ENCODE measurements around the gene PPP1R3C.

Gene PPP1R3C

DNA sequence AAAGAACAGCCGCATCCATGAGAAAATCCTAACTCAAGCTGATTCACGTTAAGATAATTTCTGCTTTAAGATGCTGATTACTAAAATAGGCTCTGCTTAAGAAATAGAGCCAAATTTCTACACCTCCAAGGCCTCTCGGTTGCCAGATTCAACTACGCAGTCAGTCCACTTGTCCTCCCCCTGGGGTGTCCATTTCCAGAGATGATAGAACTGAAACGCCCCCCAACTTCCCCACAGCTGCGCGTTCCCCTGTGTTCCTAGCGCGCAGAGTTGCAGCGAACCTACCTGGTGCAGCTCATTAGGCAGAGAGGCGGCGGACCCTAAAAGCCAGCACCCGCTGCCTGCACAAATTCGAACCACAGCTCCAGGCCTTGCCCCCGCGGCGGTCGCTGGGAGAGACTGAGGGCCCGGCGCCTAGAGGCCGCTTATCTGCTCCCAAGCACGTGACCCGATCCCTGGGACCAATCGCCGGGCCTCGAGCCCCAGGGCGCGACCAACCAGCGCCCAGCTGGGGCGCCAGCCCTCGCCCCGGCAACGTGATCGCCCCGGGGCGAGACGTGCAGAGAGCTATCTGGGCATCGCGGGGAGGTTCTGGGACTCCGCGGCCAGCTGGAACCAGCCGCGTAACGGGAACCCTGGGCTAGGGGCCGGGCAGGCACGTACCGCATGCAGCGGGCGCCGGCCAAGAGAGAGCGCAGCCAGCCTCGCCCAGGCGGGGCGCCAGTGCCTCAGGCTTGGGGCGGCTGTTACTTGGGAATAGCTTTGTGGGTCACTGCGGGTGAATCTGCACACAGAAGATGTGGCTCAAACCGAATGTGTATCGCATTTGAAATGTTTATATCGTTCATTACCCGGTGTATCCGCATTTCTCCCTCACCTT, at the start of gene PPP1R3C:
Gene PPP1R3C, minus strand, starts transcription at position 401 of the 880 bp plus-strand sequence. Its CDS starts 102 bp downstream, at position 299.
- H3K27ac ChIP-seq (ENCODE audit: low read depth in 2 of 2, low read length in 2 of 2) = peak within 1 kb of the TSS; percentile 19 to 39

DNA sequence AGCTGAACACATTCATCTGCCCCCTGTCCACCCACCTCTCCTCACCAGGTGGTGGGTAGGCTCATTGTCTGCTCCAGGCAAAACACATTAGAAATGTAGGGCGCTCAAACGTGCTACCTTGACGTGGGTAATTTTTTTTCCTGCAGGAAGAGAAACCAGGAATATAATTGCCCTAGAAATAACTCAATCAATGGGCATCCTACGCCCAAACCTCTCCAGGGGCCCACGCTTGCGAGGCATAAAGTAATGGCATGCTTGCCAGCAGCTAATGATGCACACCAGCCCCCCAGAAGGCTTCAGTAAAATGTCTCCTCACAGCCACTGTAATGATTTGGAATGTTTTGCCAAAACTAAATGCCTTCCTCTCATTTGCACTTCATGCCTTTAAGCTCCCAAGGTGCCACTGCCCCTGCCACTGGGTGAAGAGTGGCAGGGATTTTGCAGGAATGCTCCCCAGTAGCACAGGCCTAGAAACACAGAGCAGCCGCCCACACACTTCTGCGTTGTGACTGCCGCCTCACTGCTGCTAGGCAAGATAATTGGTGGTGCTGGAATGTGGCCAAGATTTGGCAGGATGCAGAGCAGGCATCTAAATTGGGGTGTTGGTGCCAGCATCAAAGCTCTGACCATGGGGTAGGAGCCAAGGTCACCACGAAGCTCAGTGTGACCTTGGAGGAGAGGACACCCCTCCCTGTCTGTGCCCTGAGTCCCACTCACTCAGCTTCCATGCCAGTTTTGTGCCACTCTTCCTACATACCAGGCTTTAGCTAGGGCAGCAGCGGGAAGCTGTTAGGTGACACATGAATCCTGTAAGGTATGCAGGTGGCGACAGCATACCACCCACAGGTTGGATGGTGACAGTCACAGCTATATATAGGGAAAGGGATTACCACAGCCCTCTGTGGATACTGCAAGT, 48.7 kb upstream of the PPP1R3C start:
- no peak overlapping the region for H3K27ac ChIP-seq (ENCODE audit: low read depth in 2 of 2, low read length in 2 of 2)
- no peaks in the 10 kb centered on the region for H3K36me3 ChIP-seq (ENCODE audit: control insufficient read depth in 2 of 2, insufficient read depth in 2 of 2, low read length in 2 of 2)

More for the DNA sequence above, at the start of gene PPP1R3C:
- Histone ChIP-seq H3K4me1 (ENCODE audit: control insufficient read depth in 2 of 2, insufficient read depth in 2 of 2, low read length in 2 of 2) (peaks cover 0 to 7% of the 10 kb centered on the region in 2 donors), H3K4me3 (ENCODE audit: low read length in 2 of 2) (peak within 1 kb of the TSS; percentile 60 to 66), H3K9me3 (ENCODE audit: control insufficient read depth in 2 of 2, low read length in 2 of 2) (no peaks in the 10 kb centered on the region), H3K27me3 (ENCODE audit: control insufficient read depth in 2 of 2, insufficient read depth in 2 of 2, low read length in 2 of 2) (peaks cover 8 to 14% of the 10 kb centered on the region in 2 donors), H3K36me3 (ENCODE audit: control insufficient read depth in 2 of 2, insufficient read depth in 2 of 2, low read length in 2 of 2) (no peaks in the 10 kb centered on the region), H3K9ac (ENCODE audit: low read depth in 1 of 2, low read length in 2 of 2) (peak within 1 kb of the TSS; percentile 5 to 56)

DNA sequence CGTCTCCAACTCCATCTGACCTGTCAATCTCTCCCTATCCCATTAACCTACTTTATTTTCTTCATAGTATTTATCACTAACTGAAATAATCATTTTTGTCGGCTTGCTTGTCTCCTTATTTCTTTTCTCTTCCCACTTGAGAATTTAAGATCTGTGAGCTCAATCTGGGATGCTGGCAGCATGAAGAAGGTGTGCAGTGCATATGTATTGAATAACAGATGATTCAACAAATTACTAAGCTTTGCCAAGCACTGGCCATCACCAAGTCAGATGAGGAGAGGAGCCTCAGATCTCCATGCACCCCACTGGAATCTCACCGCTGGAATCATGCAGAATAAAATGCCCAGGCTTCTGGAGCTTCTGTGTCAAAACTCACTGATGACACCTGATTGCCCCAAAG, 47.6 kb upstream of the PPP1R3C start:
- Histone ChIP-seq H3K4me1 (ENCODE audit: control insufficient read depth in 2 of 2, insufficient read depth in 2 of 2, low read length in 2 of 2) (no peaks in the 10 kb centered on the region), H3K36me3 (ENCODE audit: control insufficient read depth in 2 of 2, insufficient read depth in 2 of 2, low read length in 2 of 2) (no peaks in the 10 kb centered on the region), H3K9ac (ENCODE audit: low read depth in 1 of 2, low read length in 2 of 2) (no peak overlapping the region), H3K4me3 (ENCODE audit: low read length in 2 of 2) (no peak overlapping the region), H3K27me3 (ENCODE audit: control insufficient read depth in 2 of 2, insufficient read depth in 2 of 2, low read length in 2 of 2) (no peaks in the 10 kb centered on the region), H3K9me3 (ENCODE audit: control insufficient read depth in 2 of 2, low read length in 2 of 2) (no peaks in the 10 kb centered on the region), H3K27ac (ENCODE audit: low read depth in 2 of 2, low read length in 2 of 2) (no peak overlapping the region)

More for the DNA sequence above, 48.7 kb upstream of the PPP1R3C start:
- H3K9me3 ChIP-seq (ENCODE audit: control insufficient read depth in 2 of 2, low read length in 2 of 2) = no peaks in the 10 kb centered on the region
- no peak overlapping the region for H3K9ac ChIP-seq (ENCODE audit: low read depth in 1 of 2, low read length in 2 of 2)
- no peaks in the 10 kb centered on the region for H3K4me1 ChIP-seq (ENCODE audit: control insufficient read depth in 2 of 2, insufficient read depth in 2 of 2, low read length in 2 of 2)
- no peak overlapping the region for H3K4me3 ChIP-seq (ENCODE audit: low read length in 2 of 2)
- H3K27me3 ChIP-seq (ENCODE audit: control insufficient read depth in 2 of 2, insufficient read depth in 2 of 2, low read length in 2 of 2) = no peaks in the 10 kb centered on the region

DNA sequence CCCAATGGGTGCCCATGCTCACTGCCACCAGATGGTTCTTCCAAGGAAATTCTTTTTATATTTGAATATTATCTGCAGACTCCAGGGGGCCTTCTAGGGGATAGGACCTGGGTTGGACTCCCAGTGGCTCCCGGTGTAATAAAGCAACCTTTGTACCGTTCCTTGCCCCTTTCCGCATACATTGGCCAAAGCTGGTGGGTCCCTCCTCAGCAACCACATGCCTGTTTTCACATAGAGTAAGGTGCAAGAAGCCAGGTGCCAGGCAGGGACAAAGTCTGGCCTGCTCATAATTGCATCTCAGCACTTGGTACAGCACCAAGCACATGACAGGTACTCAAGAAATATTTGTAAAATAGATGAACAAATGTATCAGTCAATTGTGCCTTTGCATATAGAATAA, 46.4 kb upstream of the PPP1R3C start:
- Histone ChIP-seq H3K36me3 (ENCODE audit: control insufficient read depth in 2 of 2, insufficient read depth in 2 of 2, low read length in 2 of 2) (no peaks in the 10 kb centered on the region), H3K27ac (ENCODE audit: low read depth in 2 of 2, low read length in 2 of 2) (no peak overlapping the region), H3K9me3 (ENCODE audit: control insufficient read depth in 2 of 2, low read length in 2 of 2) (no peaks in the 10 kb centered on the region), H3K9ac (ENCODE audit: low read depth in 1 of 2, low read length in 2 of 2) (no peak overlapping the region), H3K27me3 (ENCODE audit: control insufficient read depth in 2 of 2, insufficient read depth in 2 of 2, low read length in 2 of 2) (no peaks in the 10 kb centered on the region), H3K4me1 (ENCODE audit: control insufficient read depth in 2 of 2, insufficient read depth in 2 of 2, low read length in 2 of 2) (no peaks in the 10 kb centered on the region), H3K4me3 (ENCODE audit: low read length in 2 of 2) (no peak overlapping the region)

DNA sequence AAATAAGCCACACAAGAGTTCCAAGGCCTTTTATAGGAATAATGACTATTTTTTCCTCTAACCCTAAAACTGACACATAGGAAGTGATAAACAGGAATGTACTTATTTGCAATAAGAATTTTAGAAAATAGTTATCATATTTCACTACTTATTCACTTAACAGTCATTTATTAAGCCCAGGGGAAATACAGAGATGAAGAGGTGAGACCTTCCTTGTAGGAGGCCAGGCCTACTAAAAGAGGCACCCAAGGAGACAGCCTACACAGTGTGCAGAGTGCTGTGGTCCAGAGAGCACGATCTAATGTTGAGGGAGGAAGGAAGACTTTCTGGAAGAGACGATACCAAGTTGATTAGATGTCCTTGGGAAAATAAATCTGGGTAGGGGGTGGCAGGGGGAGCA, 45.0 kb upstream of the PPP1R3C start:
- no peaks in the 10 kb centered on the region for H3K9me3 ChIP-seq (ENCODE audit: control insufficient read depth in 2 of 2, low read length in 2 of 2)
- no peak overlapping the region for H3K27ac ChIP-seq (ENCODE audit: low read depth in 2 of 2, low read length in 2 of 2)
- no peaks in the 10 kb centered on the region for H3K4me1 ChIP-seq (ENCODE audit: control insufficient read depth in 2 of 2, insufficient read depth in 2 of 2, low read length in 2 of 2)
- no peak overlapping the region for H3K9ac ChIP-seq (ENCODE audit: low read depth in 1 of 2, low read length in 2 of 2)
- no peak overlapping the region for H3K4me3 ChIP-seq (ENCODE audit: low read length in 2 of 2)
- H3K36me3 ChIP-seq (ENCODE audit: control insufficient read depth in 2 of 2, insufficient read depth in 2 of 2, low read length in 2 of 2) = no peaks in the 10 kb centered on the region
- H3K27me3 ChIP-seq (ENCODE audit: control insufficient read depth in 2 of 2, insufficient read depth in 2 of 2, low read length in 2 of 2) = no peaks in the 10 kb centered on the region

DNA sequence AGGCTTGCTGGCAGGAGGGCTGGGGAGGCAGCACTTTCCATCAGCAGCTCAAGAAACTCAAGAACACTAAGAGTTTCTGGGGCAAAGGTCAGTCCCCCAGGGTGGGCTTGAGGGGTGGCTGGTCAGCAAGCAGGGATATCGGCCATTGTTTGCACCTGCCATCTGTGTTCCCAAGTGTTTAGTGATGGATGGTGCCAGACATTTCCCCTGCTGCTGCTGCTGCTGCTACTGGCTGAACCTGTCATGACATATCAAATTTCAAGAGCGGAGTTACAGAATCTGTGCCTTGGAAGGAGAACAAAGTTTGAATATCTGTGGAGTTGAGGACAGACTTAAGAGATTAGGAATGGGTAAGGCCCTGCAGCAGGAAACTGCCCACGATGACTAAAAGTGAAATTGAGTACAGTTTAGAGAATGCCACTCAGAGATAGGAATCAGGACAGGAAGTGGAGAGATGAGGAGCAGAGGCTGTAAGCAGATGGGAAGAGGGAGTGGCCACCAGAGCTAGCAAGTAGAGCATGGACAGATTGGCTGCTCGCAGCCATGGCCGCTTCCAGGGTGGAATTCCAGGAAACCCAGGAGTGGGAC, 39.2 kb upstream of the PPP1R3C start:
- Histone ChIP-seq H3K27ac (ENCODE audit: low read depth in 2 of 2, low read length in 2 of 2) (no peak overlapping the region), H3K36me3 (ENCODE audit: control insufficient read depth in 2 of 2, insufficient read depth in 2 of 2, low read length in 2 of 2) (no peaks in the 10 kb centered on the region), H3K4me1 (ENCODE audit: control insufficient read depth in 2 of 2, insufficient read depth in 2 of 2, low read length in 2 of 2) (no peaks in the 10 kb centered on the region), H3K27me3 (ENCODE audit: control insufficient read depth in 2 of 2, insufficient read depth in 2 of 2, low read length in 2 of 2) (no peaks in the 10 kb centered on the region), H3K9me3 (ENCODE audit: control insufficient read depth in 2 of 2, low read length in 2 of 2) (no peaks in the 10 kb centered on the region), H3K4me3 (ENCODE audit: low read length in 2 of 2) (no peak overlapping the region), H3K9ac (ENCODE audit: low read depth in 1 of 2, low read length in 2 of 2) (no peak overlapping the region)

DNA sequence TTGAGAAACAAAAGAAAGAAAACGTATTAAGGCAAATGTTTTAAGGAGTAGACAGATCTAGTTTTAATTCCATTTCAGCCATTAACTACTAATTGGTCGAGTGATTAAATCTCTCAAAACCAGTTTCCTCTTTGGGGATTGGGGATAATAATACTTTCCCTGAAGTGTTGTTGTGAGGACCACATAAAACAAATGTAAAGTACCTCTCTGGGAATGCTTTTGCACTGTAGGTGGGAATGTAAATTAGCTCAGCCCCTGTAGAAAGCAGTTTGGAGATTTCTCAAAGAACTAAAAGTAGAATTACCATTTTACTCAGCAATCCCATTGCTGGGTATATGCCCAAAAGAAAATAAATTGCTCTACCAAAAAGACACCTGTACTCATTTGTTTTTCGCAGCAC, 36.0 kb upstream of the PPP1R3C start:
- Histone ChIP-seq H3K4me1 (ENCODE audit: control insufficient read depth in 2 of 2, insufficient read depth in 2 of 2, low read length in 2 of 2) (no peaks in the 10 kb centered on the region), H3K36me3 (ENCODE audit: control insufficient read depth in 2 of 2, insufficient read depth in 2 of 2, low read length in 2 of 2) (no peaks in the 10 kb centered on the region), H3K9me3 (ENCODE audit: control insufficient read depth in 2 of 2, low read length in 2 of 2) (no peaks in the 10 kb centered on the region), H3K27ac (ENCODE audit: low read depth in 2 of 2, low read length in 2 of 2) (no peak overlapping the region), H3K4me3 (ENCODE audit: low read length in 2 of 2) (no peak overlapping the region), H3K27me3 (ENCODE audit: control insufficient read depth in 2 of 2, insufficient read depth in 2 of 2, low read length in 2 of 2) (no peaks in the 10 kb centered on the region), H3K9ac (ENCODE audit: low read depth in 1 of 2, low read length in 2 of 2) (no peak overlapping the region)

DNA sequence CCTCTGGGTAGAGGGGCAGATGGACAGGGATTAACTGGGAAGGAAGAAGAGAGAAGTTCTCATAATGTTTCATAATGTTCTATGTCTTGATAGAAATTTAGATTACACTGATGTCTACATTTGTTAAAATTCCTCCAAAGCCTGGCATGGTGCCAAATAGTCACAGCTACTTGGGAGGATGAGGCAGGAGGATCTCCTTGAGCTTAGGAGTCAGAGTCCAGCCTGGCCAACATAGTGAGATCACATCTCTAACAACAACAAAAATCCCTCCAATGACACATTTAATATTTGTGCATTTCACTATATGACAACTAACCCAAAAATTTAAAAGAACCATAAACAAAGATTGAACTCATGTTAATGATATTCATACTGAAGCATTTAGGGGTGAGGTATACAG, 33.0 kb upstream of the PPP1R3C start:
- no peak overlapping the region for H3K27ac ChIP-seq (ENCODE audit: low read depth in 2 of 2, low read length in 2 of 2)
- H3K4me3 ChIP-seq (ENCODE audit: low read length in 2 of 2) = no peak overlapping the region
- H3K9ac ChIP-seq (ENCODE audit: low read depth in 1 of 2, low read length in 2 of 2) = no peak overlapping the region
- H3K36me3 ChIP-seq (ENCODE audit: control insufficient read depth in 2 of 2, insufficient read depth in 2 of 2, low read length in 2 of 2) = no peaks in the 10 kb centered on the region
- H3K9me3 ChIP-seq (ENCODE audit: control insufficient read depth in 2 of 2, low read length in 2 of 2) = no peaks in the 10 kb centered on the region
- H3K4me1 ChIP-seq (ENCODE audit: control insufficient read depth in 2 of 2, insufficient read depth in 2 of 2, low read length in 2 of 2) = no peaks in the 10 kb centered on the region
- no peaks in the 10 kb centered on the region for H3K27me3 ChIP-seq (ENCODE audit: control insufficient read depth in 2 of 2, insufficient read depth in 2 of 2, low read length in 2 of 2)

DNA sequence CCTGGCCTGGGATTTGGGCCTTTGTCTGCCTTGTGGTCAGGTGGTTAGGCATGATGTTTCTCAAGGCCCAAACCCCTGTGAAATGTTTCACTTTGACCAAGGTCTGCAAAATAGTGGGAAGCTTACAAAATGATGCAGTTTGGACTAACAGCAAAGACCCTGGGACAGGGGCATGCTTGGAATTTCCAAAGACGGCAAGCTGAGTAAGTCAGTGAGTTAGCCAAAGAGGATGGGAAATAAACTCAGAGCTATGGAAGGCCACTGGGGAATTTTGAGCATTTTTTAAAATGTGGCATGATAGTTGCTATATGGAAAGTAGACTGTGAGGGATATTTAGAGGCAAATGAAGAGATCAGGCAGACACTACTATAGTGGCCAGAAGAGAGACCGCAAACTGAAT, 31.6 kb upstream of the PPP1R3C start:
- H3K36me3 ChIP-seq (ENCODE audit: control insufficient read depth in 2 of 2, insufficient read depth in 2 of 2, low read length in 2 of 2) = no peaks in the 10 kb centered on the region

DNA sequence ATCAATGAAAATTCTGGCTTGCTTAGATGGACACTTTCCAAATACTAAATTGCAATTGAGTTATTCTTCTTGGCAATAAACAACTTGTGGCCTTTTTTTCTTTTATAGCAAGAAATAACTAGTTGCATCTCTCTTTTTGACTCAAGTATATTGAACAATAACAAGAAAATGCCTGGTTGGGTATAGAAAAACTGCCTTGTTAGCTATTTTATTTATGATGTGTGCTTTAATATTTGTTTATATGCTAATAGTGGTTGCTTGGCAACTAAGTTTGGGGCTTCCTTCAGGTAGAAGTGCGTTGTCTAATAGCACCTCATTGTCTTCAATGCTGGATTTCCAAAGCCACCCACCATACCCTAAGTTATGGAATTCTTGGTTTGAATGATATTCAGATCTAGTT, 30.1 kb upstream of the PPP1R3C start:
- H3K4me1 ChIP-seq (ENCODE audit: control insufficient read depth in 2 of 2, insufficient read depth in 2 of 2, low read length in 2 of 2) = no peaks in the 10 kb centered on the region
- no peak overlapping the region for H3K27ac ChIP-seq (ENCODE audit: low read depth in 2 of 2, low read length in 2 of 2)
- H3K9me3 ChIP-seq (ENCODE audit: control insufficient read depth in 2 of 2, low read length in 2 of 2) = no peaks in the 10 kb centered on the region
- H3K36me3 ChIP-seq (ENCODE audit: control insufficient read depth in 2 of 2, insufficient read depth in 2 of 2, low read length in 2 of 2) = no peaks in the 10 kb centered on the region
- H3K4me3 ChIP-seq (ENCODE audit: low read length in 2 of 2) = no peak overlapping the region
- H3K9ac ChIP-seq (ENCODE audit: low read depth in 1 of 2, low read length in 2 of 2) = no peak overlapping the region
- H3K27me3 ChIP-seq (ENCODE audit: control insufficient read depth in 2 of 2, insufficient read depth in 2 of 2, low read length in 2 of 2) = no peaks in the 10 kb centered on the region

More for the DNA sequence above, 31.6 kb upstream of the PPP1R3C start:
- Histone ChIP-seq H3K4me3 (ENCODE audit: low read length in 2 of 2) (no peak overlapping the region), H3K27me3 (ENCODE audit: control insufficient read depth in 2 of 2, insufficient read depth in 2 of 2, low read length in 2 of 2) (no peaks in the 10 kb centered on the region), H3K27ac (ENCODE audit: low read depth in 2 of 2, low read length in 2 of 2) (no peak overlapping the region), H3K9me3 (ENCODE audit: control insufficient read depth in 2 of 2, low read length in 2 of 2) (no peaks in the 10 kb centered on the region), H3K9ac (ENCODE audit: low read depth in 1 of 2, low read length in 2 of 2) (no peak overlapping the region), H3K4me1 (ENCODE audit: control insufficient read depth in 2 of 2, insufficient read depth in 2 of 2, low read length in 2 of 2) (no peaks in the 10 kb centered on the region)
